HG03095 (cell line): ENCODE measurements around the gene LNX2.
"Not testable (repeated sequence)": the region's sequence is repeated elsewhere in the genome, so short reads cannot be mapped to it uniquely, and the experiment has no call there.

ENCODE experiments used
- ATAC-seq: cut with Tn5 transposase; IDR thresholded peaks from one replicate; pipeline ENCODE4 v1.9.1; 2021; ENCODE audit warnings: moderate library complexity; ENCODE audit not compliant: unreplicated experiment

The LNX2 gene

GRCh38 chr13:27638001-27638400 lies 17.7 kb upstream of the LNX2 start:
- no peak for ATAC-seq

GRCh38 chr13:27637289-27637626 lies 16.9 kb upstream of the LNX2 start:
- no peak for ATAC-seq

GRCh38 chr13:27636589-27637288 lies 16.4 kb upstream of the LNX2 start:
- no peak for ATAC-seq

GRCh38 chr13:27635266-27635665 lies 14.9 kb upstream of the LNX2 start:
- no peak for ATAC-seq

- ATAC-seq = no peak
These were observed 14.5 kb upstream of the LNX2 start for GRCh38 chr13:27634791-27635190.

GRCh38 chr13:27634231-27634630 lies 13.9 kb upstream of the LNX2 start:
- no peak for ATAC-seq

- ATAC-seq = no peak
These were observed 12.3 kb upstream of the LNX2 start for GRCh38 chr13:27632648-27633047.

GRCh38 chr13:27632214-27632613 lies 11.9 kb upstream of the LNX2 start:
- ATAC-seq = no peak

GRCh38 chr13:27631665-27632064 lies 11.3 kb upstream of the LNX2 start:
- no peak for ATAC-seq

- no peak for ATAC-seq
These were observed 10.8 kb upstream of the LNX2 start for GRCh38 chr13:27631156-27631555.

GRCh38 chr13:27628766-27629165 lies 8.4 kb upstream of the LNX2 start:
- ATAC-seq = not testable (repeated sequence)

- ATAC-seq = no peak
These were observed 7.8 kb upstream of the LNX2 start for GRCh38 chr13:27628081-27628480.

GRCh38 chr13:27627380-27627779 lies 7.1 kb upstream of the LNX2 start:
- ATAC-seq = no peak

GRCh38 chr13:27625839-27626238 lies 5.5 kb upstream of the LNX2 start:
- ATAC-seq = no peak

- no peak for ATAC-seq
These were observed 3.7 kb upstream of the LNX2 start for GRCh38 chr13:27624071-27624470.

- no peak for ATAC-seq
These were observed 2.6 kb upstream of the LNX2 start for GRCh38 chr13:27622881-27623280.

- no peak for ATAC-seq
These were observed 1.9 kb upstream of the LNX2 start for GRCh38 chr13:27622102-27622820.

GRCh38 chr13:27621366-27622101 lies 1.2 kb upstream of the LNX2 start, which contains the start of gene POLR1D:
Gene POLR1D, plus strand, starts transcription at chr13:27621892. Its CDS starts 92 bp downstream, at chr13:27621984.
- peak; percentile 52 for ATAC-seq

- no peak for ATAC-seq
These were observed 712 bp upstream of the LNX2 start for GRCh38 chr13:27621116-27621365.

- ATAC-seq = peak; percentile 24
These were observed 477 bp downstream of the LNX2 start for GRCh38 chr13:27619728-27620376.

GRCh38 chr13:27619093-27619727 lies 1.1 kb downstream of the LNX2 start:
- no peak for ATAC-seq
